HL-60 (cell line): Measurements from ENCODE around the gene GPR173.

Experiments used
- DNase-seq, 2 experiments: peaks; one replicate each; pipeline ENCODE4 v3.0.0-alpha.2; 2010 to 2020; ENCODE audit warnings: low read depth in 1 of 2, low spot score in 1 of 2
- H3K27ac ChIP-seq: fragments of 250-450 bp; sonication (Bioruptor Pico); replicated peaks from 2 replicates; pipeline ENCODE4 v1.5.1; 2020; ENCODE audit warnings: mild to moderate bottlenecking, moderate library complexity
- H3K27me3 ChIP-seq: fragments of 250-450 bp; sonication (Bioruptor Pico); 2 replicates; pipeline ENCODE4 v1.5.1; 2021; ENCODE audit warnings: mild to moderate bottlenecking, moderate library complexity; ENCODE audit not compliant: insufficient read depth, poor library complexity, severe bottlenecking
- H3K4me3 ChIP-seq: replicated peaks from 2 replicates; pipeline ENCODE4 v1.5.1; 2011; ENCODE audit warnings: mild to moderate bottlenecking, control low read depth, low read length; ENCODE audit not compliant: insufficient read depth
- GABPA ChIP-seq: IDR thresholded peaks from 2 replicates; pipeline ENCODE4 v1.6.1; 2012; ENCODE audit warnings: low read depth
- POLR2AphosphoS5 ChIP-seq: IDR thresholded peaks from 2 replicates; pipeline ENCODE4 v1.6.1; 2012; ENCODE audit warnings: low read depth
- SPI1 ChIP-seq: IDR thresholded peaks from 2 replicates; pipeline ENCODE4 v1.6.1; 2012; ENCODE audit warnings: low read depth, mild to moderate bottlenecking, borderline replicate concordance
- TF ChIP-seq, protein P1 (sequence below): IDR thresholded peaks from 2 replicates; pipeline ENCODE4 v1.6.1; 2012; ENCODE audit warnings: low read depth; ENCODE audit not compliant: insufficient replicate concordance
- TF ChIP-seq, protein P2 (sequence below): IDR thresholded peaks from one replicate; pipeline ENCODE4 v1.5.1; 2011; ENCODE audit warnings: low read length, control low read depth, inconsistent platforms; ENCODE audit not compliant: insufficient read depth

GPR173 gene

GRCh38 chrX:53082773-53083616 is 34.4 kb downstream of the GPR173 start:
- TF ChIP-seq, protein P1, sequence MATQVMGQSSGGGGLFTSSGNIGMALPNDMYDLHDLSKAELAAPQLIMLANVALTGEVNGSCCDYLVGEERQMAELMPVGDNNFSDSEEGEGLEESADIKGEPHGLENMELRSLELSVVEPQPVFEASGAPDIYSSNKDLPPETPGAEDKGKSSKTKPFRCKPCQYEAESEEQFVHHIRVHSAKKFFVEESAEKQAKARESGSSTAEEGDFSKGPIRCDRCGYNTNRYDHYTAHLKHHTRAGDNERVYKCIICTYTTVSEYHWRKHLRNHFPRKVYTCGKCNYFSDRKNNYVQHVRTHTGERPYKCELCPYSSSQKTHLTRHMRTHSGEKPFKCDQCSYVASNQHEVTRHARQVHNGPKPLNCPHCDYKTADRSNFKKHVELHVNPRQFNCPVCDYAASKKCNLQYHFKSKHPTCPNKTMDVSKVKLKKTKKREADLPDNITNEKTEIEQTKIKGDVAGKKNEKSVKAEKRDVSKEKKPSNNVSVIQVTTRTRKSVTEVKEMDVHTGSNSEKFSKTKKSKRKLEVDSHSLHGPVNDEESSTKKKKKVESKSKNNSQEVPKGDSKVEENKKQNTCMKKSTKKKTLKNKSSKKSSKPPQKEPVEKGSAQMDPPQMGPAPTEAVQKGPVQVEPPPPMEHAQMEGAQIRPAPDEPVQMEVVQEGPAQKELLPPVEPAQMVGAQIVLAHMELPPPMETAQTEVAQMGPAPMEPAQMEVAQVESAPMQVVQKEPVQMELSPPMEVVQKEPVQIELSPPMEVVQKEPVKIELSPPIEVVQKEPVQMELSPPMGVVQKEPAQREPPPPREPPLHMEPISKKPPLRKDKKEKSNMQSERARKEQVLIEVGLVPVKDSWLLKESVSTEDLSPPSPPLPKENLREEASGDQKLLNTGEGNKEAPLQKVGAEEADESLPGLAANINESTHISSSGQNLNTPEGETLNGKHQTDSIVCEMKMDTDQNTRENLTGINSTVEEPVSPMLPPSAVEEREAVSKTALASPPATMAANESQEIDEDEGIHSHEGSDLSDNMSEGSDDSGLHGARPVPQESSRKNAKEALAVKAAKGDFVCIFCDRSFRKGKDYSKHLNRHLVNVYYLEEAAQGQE = no peak
- TF ChIP-seq POLR2AphosphoS5 = no peak
- TF ChIP-seq SPI1 = no peak
- TF ChIP-seq GABPA = no peak
- TF ChIP-seq, protein P2, sequence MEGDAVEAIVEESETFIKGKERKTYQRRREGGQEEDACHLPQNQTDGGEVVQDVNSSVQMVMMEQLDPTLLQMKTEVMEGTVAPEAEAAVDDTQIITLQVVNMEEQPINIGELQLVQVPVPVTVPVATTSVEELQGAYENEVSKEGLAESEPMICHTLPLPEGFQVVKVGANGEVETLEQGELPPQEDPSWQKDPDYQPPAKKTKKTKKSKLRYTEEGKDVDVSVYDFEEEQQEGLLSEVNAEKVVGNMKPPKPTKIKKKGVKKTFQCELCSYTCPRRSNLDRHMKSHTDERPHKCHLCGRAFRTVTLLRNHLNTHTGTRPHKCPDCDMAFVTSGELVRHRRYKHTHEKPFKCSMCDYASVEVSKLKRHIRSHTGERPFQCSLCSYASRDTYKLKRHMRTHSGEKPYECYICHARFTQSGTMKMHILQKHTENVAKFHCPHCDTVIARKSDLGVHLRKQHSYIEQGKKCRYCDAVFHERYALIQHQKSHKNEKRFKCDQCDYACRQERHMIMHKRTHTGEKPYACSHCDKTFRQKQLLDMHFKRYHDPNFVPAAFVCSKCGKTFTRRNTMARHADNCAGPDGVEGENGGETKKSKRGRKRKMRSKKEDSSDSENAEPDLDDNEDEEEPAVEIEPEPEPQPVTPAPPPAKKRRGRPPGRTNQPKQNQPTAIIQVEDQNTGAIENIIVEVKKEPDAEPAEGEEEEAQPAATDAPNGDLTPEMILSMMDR = no peak
- DNase-seq = no peak
- no peak overlapping the region for H3K27ac ChIP-seq
- no peaks in the 10 kb centered on the region for H3K27me3 ChIP-seq
- H3K4me3 ChIP-seq = peak overlapping the region; percentile 56

DNA sequence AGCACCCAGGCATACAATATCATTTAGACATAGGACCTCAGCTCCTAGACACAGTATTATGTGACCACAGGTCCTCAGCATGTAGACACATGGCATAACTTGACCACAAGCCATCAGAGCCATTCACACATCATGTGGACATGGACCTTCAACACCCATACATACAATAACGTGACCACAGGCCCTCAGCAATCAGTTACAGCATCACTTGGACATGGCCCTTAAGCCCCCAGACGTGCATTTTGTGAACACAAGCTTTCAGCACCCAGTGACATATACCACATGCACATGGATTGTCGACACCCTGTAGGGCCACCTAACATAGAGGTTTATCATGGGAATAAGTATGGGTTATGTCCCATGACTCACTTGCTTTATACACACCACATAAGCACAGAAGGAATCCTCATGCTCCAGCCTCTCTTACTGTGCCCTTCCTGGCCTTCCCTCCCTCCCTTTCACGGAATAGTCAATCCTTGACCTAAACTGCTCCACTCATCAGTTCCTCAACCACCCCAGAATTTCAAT is 35.5 kb downstream of the GPR173 start:
- Histone ChIP-seq H3K27ac (no peak overlapping the region), H3K4me3 (no peak overlapping the region), H3K27me3 (no peaks in the 10 kb centered on the region)
- no peak for DNase-seq
- TF ChIP-seq GABPA = no peak
- TF ChIP-seq SPI1 = no peak
- TF ChIP-seq, protein P2 = no peak
- TF ChIP-seq POLR2AphosphoS5 = no peak
- TF ChIP-seq, protein P1 = no peak

GRCh38 chrX:53084863-53085262 is 36.3 kb downstream of the GPR173 start:
- H3K4me3 ChIP-seq = no peak overlapping the region
- H3K27ac ChIP-seq = no peak overlapping the region
- DNase-seq = no peak
- no peaks in the 10 kb centered on the region for H3K27me3 ChIP-seq
- TF ChIP-seq SPI1 = no peak
- TF ChIP-seq GABPA = no peak
- TF ChIP-seq, protein P2 = no peak
- no peak for TF ChIP-seq POLR2AphosphoS5
- TF ChIP-seq, protein P1 = no peak
